Endodermal cell (in vitro differentiated cells): ENCODE data around the gene DLX6. TPM values are rescaled to one million over a fixed set of nuclear protein-coding genes. Genes with fewer than 3 reads are reported as not detected.

Experiments
- DNase-seq: peaks from one replicate; pipeline ENCODE4 v3.0.0-alpha.2; 2017
- H3K27ac ChIP-seq: 2 replicates; pipeline ENCODE4 v1.5.1; 2013; ENCODE audit warnings: mild to moderate bottlenecking, low read depth, low read length, moderate library complexity
- H3K27me3 ChIP-seq: 2 replicates; pipeline ENCODE4 v1.6.1; 2013; ENCODE audit warnings: mild to moderate bottlenecking, low read length, moderate library complexity; ENCODE audit not compliant: insufficient read depth, control insufficient read depth, poor library complexity, severe bottlenecking
- H3K36me3 ChIP-seq: 2 replicates; pipeline ENCODE4 v1.7.0; 2013; ENCODE audit warnings: mild to moderate bottlenecking, low read length, moderate library complexity; ENCODE audit not compliant: control insufficient read depth, insufficient read depth
- H3K4me1 ChIP-seq: one replicate; pipeline ENCODE4 v1.7.0; 2013; ENCODE audit warnings: low read length; ENCODE audit not compliant: control insufficient read depth, insufficient read depth
- H3K4me3 ChIP-seq: 2 replicates; pipeline ENCODE4 v1.5.1; 2013; ENCODE audit warnings: mild to moderate bottlenecking, low read length, moderate library complexity
- H3K9ac ChIP-seq: 2 replicates; pipeline ENCODE4 v1.6.1; 2013; ENCODE audit warnings: mild to moderate bottlenecking, low read length, moderate library complexity; ENCODE audit not compliant: poor library complexity, severe bottlenecking; ENCODE audit errors: extremely low read depth
- H3K9me3 ChIP-seq: 2 replicates; pipeline ENCODE4 v1.6.1; 2013; ENCODE audit warnings: mild to moderate bottlenecking, low read length, moderate library complexity; ENCODE audit not compliant: control insufficient read depth
- H3K27ac Mint-ChIP-seq: 2 replicates; pipeline ENCODE4 v1.8.0; 2020; ENCODE audit warnings: mixed read lengths
- H3K27me3 Mint-ChIP-seq: 2 replicates; pipeline ENCODE4 v1.8.0; 2021; ENCODE audit warnings: mild to moderate bottlenecking, mixed read lengths; ENCODE audit not compliant: insufficient read depth
- H3K36me3 Mint-ChIP-seq: 2 replicates; pipeline ENCODE4 v1.8.0; 2020; ENCODE audit warnings: low read depth, mixed read lengths
- H3K4me1 Mint-ChIP-seq: 2 replicates; pipeline ENCODE4 v1.8.0; 2020; ENCODE audit warnings: mixed read lengths
- H3K4me3 Mint-ChIP-seq: 2 replicates; pipeline ENCODE4 v1.8.0; 2020; ENCODE audit warnings: mild to moderate bottlenecking, moderate library complexity, mixed read lengths
- H3K9me3 Mint-ChIP-seq: 2 replicates; pipeline ENCODE4 v1.8.0; 2020; ENCODE audit warnings: mild to moderate bottlenecking, mixed read lengths
- CTCF ChIP-seq: fragments of 200-600 bp; sonication (generic); conservative IDR thresholded peaks from 2 replicates; pipeline ENCODE4 v1.5.0; 2021; ENCODE audit warnings: antibody characterized with exemption, mild to moderate bottlenecking
- WGBS, 2 experiments: methylation state at CpG; one replicate each; pipeline versions ENCODE4 v1.1.5 to v1.1.7; 2013; ENCODE audit warnings: missing lambda C conversion rate in 2 of 2, mixed read lengths in 1 of 2; ENCODE audit not compliant: insufficient coverage in 1 of 2, insufficient read length in 1 of 2; 5-methylcytosine and 5-hydroxymethylcytosine counted together
- total RNA-seq, 2 donors: library from RNA; stranded (reverse); fragmentation: NEBNext Ultra II Directional in 1 of 2; extraction: Animal tissue kit (Norgen Biotek cat#: 25700) in 1 of 2; gene quantifications; 2 replicates in 1 of 2; 3 replicates in 1 of 2; pipeline ENCODE4 v1.2.1, GENCODE V29; 2021

Gene DLX6
- total RNA-seq, 2 donors from 2014 or later = not detected

GRCh38 chr7:96968981-96969380 is 36.4 kb upstream of the DLX6 start:
- Mint-ChIP-seq H3K4me1 (no peaks in the 10 kb centered on the region), H3K27me3 (peaks cover 39% of the 10 kb centered on the region), H3K4me3 (no peak overlapping the region), H3K27ac (no peak overlapping the region), H3K9me3 (no peaks in the 10 kb centered on the region), H3K36me3 (no peaks in the 10 kb centered on the region)
- H3K27ac ChIP-seq = no peak overlapping the region
- peaks cover 2% of the 10 kb centered on the region for H3K4me1 ChIP-seq
- no peak for DNase-seq
- H3K9ac ChIP-seq = no peak overlapping the region
- no peak overlapping the region for H3K4me3 ChIP-seq
- no peak for TF ChIP-seq CTCF
- H3K9me3 ChIP-seq = no peaks in the 10 kb centered on the region
- 90% methylated on average over 2 of the region's 2 CpGs; no CpG with 5 or more reads in 1 of the 2 experiments for WGBS, 2 experiments
- peaks cover 50% of the 10 kb centered on the region for H3K27me3 ChIP-seq
- no peaks in the 10 kb centered on the region for H3K36me3 ChIP-seq

- Histone ChIP-seq H3K4me3 (no peak overlapping the region), H3K27me3 (peaks cover 34% of the 10 kb centered on the region), H3K36me3 (no peaks in the 10 kb centered on the region), H3K9ac (no peak overlapping the region), H3K9me3 (no peaks in the 10 kb centered on the region), H3K4me1 (peaks cover 2% of the 10 kb centered on the region), H3K27ac (no peak overlapping the region)
- TF ChIP-seq CTCF = no peak
- Mint-ChIP-seq H3K27ac (no peak overlapping the region), H3K27me3 (peaks cover 29% of the 10 kb centered on the region), H3K9me3 (no peaks in the 10 kb centered on the region), H3K4me1 (no peaks in the 10 kb centered on the region), H3K4me3 (no peak overlapping the region), H3K36me3 (no peaks in the 10 kb centered on the region)
- DNase-seq = no peak
Observed at GRCh38 chr7:96970739-96971138, 34.6 kb upstream of the DLX6 start.

- Histone ChIP-seq H3K4me1 (peaks cover 2% of the 10 kb centered on the region), H3K9ac (no peak overlapping the region), H3K9me3 (no peaks in the 10 kb centered on the region), H3K36me3 (no peaks in the 10 kb centered on the region), H3K27ac (no peak overlapping the region), H3K27me3 (peaks cover 34% of the 10 kb centered on the region), H3K4me3 (no peak overlapping the region)
- no peak for TF ChIP-seq CTCF
- Mint-ChIP-seq H3K4me1 (no peaks in the 10 kb centered on the region), H3K9me3 (no peaks in the 10 kb centered on the region), H3K36me3 (no peaks in the 10 kb centered on the region), H3K27ac (no peak overlapping the region), H3K27me3 (peaks cover 26% of the 10 kb centered on the region), H3K4me3 (no peak overlapping the region)
- no peak for DNase-seq
- WGBS, 2 experiments = 80 to 93% methylated on average over 2 of the region's 2 CpGs
Observed at GRCh38 chr7:96973986-96974385, 31.4 kb upstream of the DLX6 start.
